Skeletal muscle tissue (tissue), 4 donors: ENCODE results near the gene BCAS3. TPM values are rescaled to one million over a fixed set of nuclear protein-coding genes. Genes with fewer than 3 reads are reported as not detected.
A peak's percentile ranks its signal among the peaks of the same experiment; 100 is the strongest.

Experiments
- H3K27ac ChIP-seq: one replicate; pipeline ENCODE4 v1.7.0; 2013; ENCODE audit warnings: mild to moderate bottlenecking, low read depth, low read length, inconsistent platforms
- H3K27me3 ChIP-seq, 3 donors: one replicate each; pipeline ENCODE4 v1.7.0; 2013; ENCODE audit warnings: low read length in 3 of 3; ENCODE audit not compliant: control insufficient read depth in 3 of 3, insufficient read depth in 3 of 3
- H3K36me3 ChIP-seq, 3 donors: one replicate each; pipeline ENCODE4 v1.7.0; 2013; ENCODE audit warnings: low read length in 3 of 3; ENCODE audit not compliant: control insufficient read depth in 3 of 3, insufficient read depth in 3 of 3
- H3K4me1 ChIP-seq, 3 donors: one replicate each; pipeline ENCODE4 v1.7.0; 2013; ENCODE audit warnings: low read length in 3 of 3, mild to moderate bottlenecking in 3 of 3; ENCODE audit not compliant: control insufficient read depth in 3 of 3, insufficient read depth in 3 of 3
- H3K4me3 ChIP-seq, 3 donors: one replicate each; pipeline ENCODE4 v1.7.0; 2013; ENCODE audit warnings: low read length in 3 of 3
- H3K9ac ChIP-seq, 3 donors: one replicate each; pipeline ENCODE4 v1.7.0; 2013; ENCODE audit warnings: low read length in 3 of 3, mild to moderate bottlenecking in 3 of 3, moderate library complexity in 2 of 3, low read depth in 1 of 3
- H3K9me3 ChIP-seq, 3 donors: one replicate each; pipeline ENCODE4 v1.7.0; 2013; ENCODE audit warnings: low read length in 3 of 3; ENCODE audit not compliant: control insufficient read depth in 3 of 3
- total RNA-seq: library from RNA; depleted of rRNA; stranded (reverse); fragments of >200 nt; gene quantifications from one replicate; pipeline ENCODE4 v1.2.3, GENCODE V29; 2014
- donor health status: Osteomylitis.

Gene BCAS3
- total RNA-seq, 1 donor from 2014 or later = 25.1 TPM

- Histone ChIP-seq H3K4me3 (no peak overlapping the region), H3K4me1 (no peaks in the 10 kb centered on the region), H3K9me3 (no peaks in the 10 kb centered on the region), H3K36me3 (no peaks in the 10 kb centered on the region), H3K27ac (no peak overlapping the region), H3K9ac (no peak overlapping the region), H3K27me3 (no peaks in the 10 kb centered on the region)
Observed at GRCh38 chr17:61155590-61156237, 478.1 kb downstream of the BCAS3 start.

GRCh38 chr17:61157246-61157886 is 479.7 kb downstream of the BCAS3 start:
- Histone ChIP-seq H3K36me3 (no peaks in the 10 kb centered on the region), H3K27me3 (no peaks in the 10 kb centered on the region), H3K27ac (no peak overlapping the region), H3K4me3 (peak overlapping the region in 1 of 3 donors; percentile 34), H3K4me1 (no peaks in the 10 kb centered on the region), H3K9ac (peak overlapping the region in 1 of 3 donors; percentile 37), H3K9me3 (no peaks in the 10 kb centered on the region)

GRCh38 chr17:61158376-61158775 is 480.7 kb downstream of the BCAS3 start:
- Histone ChIP-seq H3K9ac (no peak overlapping the region), H3K27ac (no peak overlapping the region), H3K27me3 (no peaks in the 10 kb centered on the region), H3K9me3 (no peaks in the 10 kb centered on the region), H3K4me1 (no peaks in the 10 kb centered on the region), H3K36me3 (no peaks in the 10 kb centered on the region), H3K4me3 (no peak overlapping the region)

- H3K4me1 ChIP-seq = no peaks in the 10 kb centered on the region
- no peaks in the 10 kb centered on the region for H3K9me3 ChIP-seq
- no peak overlapping the region for H3K4me3 ChIP-seq
- no peak overlapping the region for H3K9ac ChIP-seq
- no peak overlapping the region for H3K27ac ChIP-seq
- H3K36me3 ChIP-seq = no peaks in the 10 kb centered on the region
- no peaks in the 10 kb centered on the region for H3K27me3 ChIP-seq
Observed at GRCh38 chr17:61159221-61159814, 481.7 kb downstream of the BCAS3 start.

GRCh38 chr17:61160204-61160603 is 482.6 kb downstream of the BCAS3 start:
- no peaks in the 10 kb centered on the region for H3K36me3 ChIP-seq
- H3K4me1 ChIP-seq = no peaks in the 10 kb centered on the region
- H3K27ac ChIP-seq = no peak overlapping the region
- H3K9ac ChIP-seq = no peak overlapping the region
- H3K4me3 ChIP-seq = no peak overlapping the region
- H3K27me3 ChIP-seq = no peaks in the 10 kb centered on the region
- no peaks in the 10 kb centered on the region for H3K9me3 ChIP-seq

- H3K27ac ChIP-seq = no peak overlapping the region
- no peaks in the 10 kb centered on the region for H3K4me1 ChIP-seq
- no peaks in the 10 kb centered on the region for H3K9me3 ChIP-seq
- H3K9ac ChIP-seq = no peak overlapping the region
- H3K27me3 ChIP-seq = no peaks in the 10 kb centered on the region
- no peak overlapping the region for H3K4me3 ChIP-seq
- H3K36me3 ChIP-seq = no peaks in the 10 kb centered on the region
Observed at GRCh38 chr17:61160789-61161445, 483.3 kb downstream of the BCAS3 start.

- Histone ChIP-seq H3K4me1 (no peaks in the 10 kb centered on the region), H3K27ac (no peak overlapping the region), H3K4me3 (no peak overlapping the region), H3K9ac (no peak overlapping the region), H3K9me3 (no peaks in the 10 kb centered on the region), H3K36me3 (no peaks in the 10 kb centered on the region), H3K27me3 (no peaks in the 10 kb centered on the region)
Observed at GRCh38 chr17:61161615-61162134, 484.0 kb downstream of the BCAS3 start.

GRCh38 chr17:61164517-61164916 is 486.9 kb downstream of the BCAS3 start:
- no peak overlapping the region for H3K4me3 ChIP-seq
- no peaks in the 10 kb centered on the region for H3K9me3 ChIP-seq
- H3K27ac ChIP-seq = no peak overlapping the region
- H3K27me3 ChIP-seq = no peaks in the 10 kb centered on the region
- H3K4me1 ChIP-seq = no peaks in the 10 kb centered on the region
- no peaks in the 10 kb centered on the region for H3K36me3 ChIP-seq
- no peak overlapping the region for H3K9ac ChIP-seq

GRCh38 chr17:61167075-61167474 is 489.4 kb downstream of the BCAS3 start:
- H3K27ac ChIP-seq = no peak overlapping the region
- no peaks in the 10 kb centered on the region for H3K9me3 ChIP-seq
- no peaks in the 10 kb centered on the region for H3K4me1 ChIP-seq
- no peaks in the 10 kb centered on the region for H3K27me3 ChIP-seq
- no peaks in the 10 kb centered on the region for H3K36me3 ChIP-seq
- no peak overlapping the region for H3K9ac ChIP-seq
- no peak overlapping the region for H3K4me3 ChIP-seq

GRCh38 chr17:61168506-61168905 is 490.9 kb downstream of the BCAS3 start:
- no peak overlapping the region for H3K27ac ChIP-seq
- H3K27me3 ChIP-seq = no peaks in the 10 kb centered on the region
- no peaks in the 10 kb centered on the region for H3K4me1 ChIP-seq
- H3K4me3 ChIP-seq = no peak overlapping the region
- no peaks in the 10 kb centered on the region for H3K9me3 ChIP-seq
- H3K36me3 ChIP-seq = no peaks in the 10 kb centered on the region
- no peak overlapping the region for H3K9ac ChIP-seq
